OCI-LY7 (cell line): ENCODE measurements around the gene TRAF3.

Experiments used
- CTCF ChIP-seq: fragments of 200-600 bp; sonication (generic); conservative IDR thresholded peaks from 2 replicates; pipeline ENCODE4 v1.5.1; 2014; ENCODE audit warnings: mild to moderate bottlenecking, antibody characterized with exemption, low read length, moderate library complexity, mixed read lengths
- EZH2phosphoT487 ChIP-seq: fragments of 200-600 bp; sonication (generic); IDR thresholded peaks from 2 replicates; pipeline ENCODE4 v1.6.1; 2018; ENCODE audit warnings: low read depth, borderline replicate concordance, mild to moderate bottlenecking, mixed run types, antibody characterized with exemption, low read length, moderate library complexity, mixed read lengths

- TF ChIP-seq CTCF (no peak), EZH2phosphoT487 (no peak)
These were observed 175.9 kb downstream of the TRAF3 start for GRCh38 chr14:102953100-102953499.
